ENCODE results near the gene MAP2K2.

DNA sequence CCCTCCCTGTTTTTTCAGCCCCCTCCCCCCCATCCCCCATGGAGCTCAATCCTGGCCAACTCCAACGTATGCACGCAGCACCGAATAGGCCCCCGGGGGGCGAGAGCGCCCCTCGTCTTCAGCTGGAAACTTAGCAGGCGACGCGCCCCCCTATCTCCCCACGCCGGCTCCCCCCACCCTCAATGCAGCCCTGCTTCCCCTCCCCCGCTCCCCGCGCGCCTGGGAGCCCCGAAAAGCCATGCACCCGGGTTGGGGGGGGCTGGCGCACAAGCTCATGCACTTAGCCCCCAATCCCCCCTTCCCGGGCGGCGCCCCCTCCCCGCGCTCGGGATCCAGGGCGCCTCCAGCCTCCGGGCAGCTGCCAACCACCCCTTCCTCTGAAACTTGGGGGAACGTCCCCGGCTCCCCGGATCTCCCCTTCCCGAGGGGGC is 57.7 kb downstream of the MAP2K2 start:
- TF ChIP-seq, protein P1, sequence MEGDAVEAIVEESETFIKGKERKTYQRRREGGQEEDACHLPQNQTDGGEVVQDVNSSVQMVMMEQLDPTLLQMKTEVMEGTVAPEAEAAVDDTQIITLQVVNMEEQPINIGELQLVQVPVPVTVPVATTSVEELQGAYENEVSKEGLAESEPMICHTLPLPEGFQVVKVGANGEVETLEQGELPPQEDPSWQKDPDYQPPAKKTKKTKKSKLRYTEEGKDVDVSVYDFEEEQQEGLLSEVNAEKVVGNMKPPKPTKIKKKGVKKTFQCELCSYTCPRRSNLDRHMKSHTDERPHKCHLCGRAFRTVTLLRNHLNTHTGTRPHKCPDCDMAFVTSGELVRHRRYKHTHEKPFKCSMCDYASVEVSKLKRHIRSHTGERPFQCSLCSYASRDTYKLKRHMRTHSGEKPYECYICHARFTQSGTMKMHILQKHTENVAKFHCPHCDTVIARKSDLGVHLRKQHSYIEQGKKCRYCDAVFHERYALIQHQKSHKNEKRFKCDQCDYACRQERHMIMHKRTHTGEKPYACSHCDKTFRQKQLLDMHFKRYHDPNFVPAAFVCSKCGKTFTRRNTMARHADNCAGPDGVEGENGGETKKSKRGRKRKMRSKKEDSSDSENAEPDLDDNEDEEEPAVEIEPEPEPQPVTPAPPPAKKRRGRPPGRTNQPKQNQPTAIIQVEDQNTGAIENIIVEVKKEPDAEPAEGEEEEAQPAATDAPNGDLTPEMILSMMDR (IDR thresholded peaks at IDR 0.05): no peak
- no peak for TF ChIP-seq POLR2A (IDR thresholded peaks at IDR 0.05)
